Gastrocnemius medialis (tissue), 4 donors: ENCODE results near the gene PCED1B. TPM values are rescaled to one million over a fixed set of nuclear protein-coding genes. Genes with fewer than 3 reads are reported as not detected.

Experiments used
- ATAC-seq, 2 donors: fragments of 150-250 bp; one replicate each; pipeline ENCODE4 v1.9.1; 2016
- DNase-seq, 2 donors: peaks; one replicate each; pipeline ENCODE4 v3.0.0-alpha.2; 2019
- H3K27ac ChIP-seq, 4 donors: fragments of 200-600 bp; sonication (generic); 1 replicate in 1 of 4; 2 replicates in 3 of 4; pipeline ENCODE4 v1.5.1; 2016 to 2018; ENCODE audit warnings: mild to moderate bottlenecking in 2 of 4, moderate library complexity in 1 of 4
- H3K27me3 ChIP-seq, 3 donors: fragments of 200-600 bp; sonication (generic) in 2 of 3; 1 replicate in 1 of 3; 2 replicates in 2 of 3; pipeline versions ENCODE4 v1.5.1 to v1.6.0; 2016 to 2019; ENCODE audit warnings: mild to moderate bottlenecking in 1 of 3, moderate library complexity in 1 of 3
- H3K36me3 ChIP-seq, 2 donors: fragments of 200-600 bp; sonication (generic) in 1 of 2; one replicate each; pipeline ENCODE4 v1.5.1; 2017 to 2018
- H3K4me1 ChIP-seq, 2 donors: fragments of 200-600 bp; sonication (generic) in 1 of 2; one replicate each; pipeline ENCODE4 v1.5.1; 2016 to 2017; ENCODE audit warnings: mild to moderate bottlenecking in 2 of 2
- H3K4me3 ChIP-seq, 4 donors: fragments of 200-600 bp; sonication (generic) in 3 of 4; 1 replicate in 1 of 4; 2 replicates in 3 of 4; pipeline ENCODE4 v1.5.1; 2016 to 2019; ENCODE audit warnings: mild to moderate bottlenecking in 2 of 4
- H3K9me3 ChIP-seq, 3 donors: fragments of 200-600 bp; sonication (generic) in 2 of 3; 1 replicate in 1 of 3; 2 replicates in 2 of 3; pipeline ENCODE4 v1.5.1; 2016 to 2019
- POLR2A ChIP-seq, 2 donors: fragments of 450-650 bp; IDR thresholded peaks; one replicate each; pipeline ENCODE4 v1.6.1; 2017; ENCODE audit warnings: antibody characterized with exemption in 2 of 2, mild to moderate bottlenecking in 2 of 2, moderate library complexity in 2 of 2
- in situ Hi-C, 4 donors: fragments of 200-750 bp; cut with MboI; loops; one replicate each; pipeline versions ENCODE4 v1.15.0 to v1.8.0; 2017; ENCODE audit warnings: low sequenced_read_pairs in 4 of 4
- intact Hi-C: fragments of 100-400 bp; cut with DNase I; formaldehyde crosslinking; loops from one replicate; pipeline ENCODE4 v1.15.1; 2023; ENCODE audit warnings: low total_unique reads
- total RNA-seq, 4 donors: library from RNA; depleted of rRNA; stranded (reverse); fragments of >200 nt; gene quantifications; one replicate each; pipeline versions ENCODE4 v1.1.0 to v1.2.3, GENCODE V29; 2016
- TF ChIP-seq, protein P1 (sequence below), 5 experiments: fragments of 450-650 bp in 3 of 5; fragments of 200-600 bp in 2 of 5; sonication (generic) in 2 of 5; IDR thresholded peaks in 4 of 5; conservative IDR thresholded peaks in 1 of 5; 1 replicate in 4 of 5; 2 replicates in 1 of 5; pipeline ENCODE4 v1.5.1; 2016 to 2019; ENCODE audit warnings: antibody characterized with exemption in 5 of 5, mild to moderate bottlenecking in 3 of 5, moderate library complexity in 3 of 5

PCED1B gene
- total RNA-seq, 4 donors from 2014 or later = 0.36 to 0.55 (median 0.47) TPM; not detected in 1

DNA sequence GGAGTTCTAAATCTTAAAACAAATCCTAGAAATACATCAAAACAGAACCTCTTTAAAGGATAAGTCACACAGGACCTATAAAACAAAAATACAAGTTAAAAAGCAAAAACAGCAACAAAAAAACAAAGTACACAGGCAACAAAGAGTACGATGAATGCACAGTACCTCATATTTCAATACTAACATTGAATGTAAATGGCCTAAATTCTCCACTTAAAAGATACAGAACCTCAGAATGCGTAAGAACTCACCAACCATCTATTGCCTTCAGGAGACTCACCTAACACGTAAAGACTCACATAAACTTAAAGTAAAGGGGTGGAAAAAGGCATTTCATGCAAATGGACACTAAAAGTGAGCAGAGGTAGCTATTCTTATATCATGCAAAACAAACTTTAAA lies 172.5 kb downstream of the PCED1B start:
- DNase-seq (no peak), ATAC-seq (no peak)
- H3K4me3 ChIP-seq = no peak overlapping the region
- H3K9me3 ChIP-seq = no peaks in the 10 kb centered on the region
- no peaks in the 10 kb centered on the region for H3K27me3 ChIP-seq
- no peaks in the 10 kb centered on the region for H3K36me3 ChIP-seq
- TF ChIP-seq, protein P1, sequence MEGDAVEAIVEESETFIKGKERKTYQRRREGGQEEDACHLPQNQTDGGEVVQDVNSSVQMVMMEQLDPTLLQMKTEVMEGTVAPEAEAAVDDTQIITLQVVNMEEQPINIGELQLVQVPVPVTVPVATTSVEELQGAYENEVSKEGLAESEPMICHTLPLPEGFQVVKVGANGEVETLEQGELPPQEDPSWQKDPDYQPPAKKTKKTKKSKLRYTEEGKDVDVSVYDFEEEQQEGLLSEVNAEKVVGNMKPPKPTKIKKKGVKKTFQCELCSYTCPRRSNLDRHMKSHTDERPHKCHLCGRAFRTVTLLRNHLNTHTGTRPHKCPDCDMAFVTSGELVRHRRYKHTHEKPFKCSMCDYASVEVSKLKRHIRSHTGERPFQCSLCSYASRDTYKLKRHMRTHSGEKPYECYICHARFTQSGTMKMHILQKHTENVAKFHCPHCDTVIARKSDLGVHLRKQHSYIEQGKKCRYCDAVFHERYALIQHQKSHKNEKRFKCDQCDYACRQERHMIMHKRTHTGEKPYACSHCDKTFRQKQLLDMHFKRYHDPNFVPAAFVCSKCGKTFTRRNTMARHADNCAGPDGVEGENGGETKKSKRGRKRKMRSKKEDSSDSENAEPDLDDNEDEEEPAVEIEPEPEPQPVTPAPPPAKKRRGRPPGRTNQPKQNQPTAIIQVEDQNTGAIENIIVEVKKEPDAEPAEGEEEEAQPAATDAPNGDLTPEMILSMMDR (IDR thresholded peaks at IDR 0.05 in 4 of 5, conservative IDR thresholded peaks at IDR 0.05 in 1 of 5) = no peak
- no peak for TF ChIP-seq POLR2A (IDR thresholded peaks at IDR 0.05)
- intact Hi-C loops = no loop called here
- in situ Hi-C loops = no loop called here
- no peaks in the 10 kb centered on the region for H3K4me1 ChIP-seq
- no peak overlapping the region for H3K27ac ChIP-seq

DNA sequence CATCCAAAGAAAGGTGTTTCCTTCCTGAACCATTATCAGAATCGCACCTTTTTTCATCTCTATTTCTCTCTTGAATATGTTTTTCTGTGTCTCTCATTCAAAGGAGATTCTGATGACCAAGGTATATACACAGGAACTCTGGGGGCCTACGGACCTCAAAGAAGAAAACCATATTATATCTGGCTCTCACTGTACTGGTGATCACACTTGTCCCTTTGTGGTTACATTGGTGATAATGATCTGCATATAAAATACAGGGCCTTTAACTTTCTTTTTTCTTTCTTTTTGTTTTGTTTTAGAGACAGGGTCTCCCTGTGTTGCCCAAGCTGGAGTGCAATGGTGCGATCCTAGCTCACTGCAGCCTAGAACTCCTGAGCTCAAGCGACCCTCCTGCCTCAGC lies 185.5 kb downstream of the PCED1B start:
- intact Hi-C loops (no loop called here), in situ Hi-C loops (no loop called here)
- no peak for TF ChIP-seq POLR2A (IDR thresholded peaks at IDR 0.05)
- TF ChIP-seq, protein P1 (IDR thresholded peaks at IDR 0.05 in 4 of 5, conservative IDR thresholded peaks at IDR 0.05 in 1 of 5) = no peak
- no peak overlapping the region for H3K4me3 ChIP-seq
- no peaks in the 10 kb centered on the region for H3K9me3 ChIP-seq
- DNase-seq (no peak), ATAC-seq (no peak)
- H3K27me3 ChIP-seq = no peaks in the 10 kb centered on the region
- H3K27ac ChIP-seq = no peak overlapping the region
- no peaks in the 10 kb centered on the region for H3K36me3 ChIP-seq
- H3K4me1 ChIP-seq = no peaks in the 10 kb centered on the region

- TF ChIP-seq, protein P1 (IDR thresholded peaks at IDR 0.05 in 4 of 5, conservative IDR thresholded peaks at IDR 0.05 in 1 of 5) = no peak
- no peak for TF ChIP-seq POLR2A (IDR thresholded peaks at IDR 0.05)
- in situ Hi-C loops = no loop called here
Measured at GRCh38 chr12:47265391-47265790, 186.0 kb downstream of the PCED1B start.

DNA sequence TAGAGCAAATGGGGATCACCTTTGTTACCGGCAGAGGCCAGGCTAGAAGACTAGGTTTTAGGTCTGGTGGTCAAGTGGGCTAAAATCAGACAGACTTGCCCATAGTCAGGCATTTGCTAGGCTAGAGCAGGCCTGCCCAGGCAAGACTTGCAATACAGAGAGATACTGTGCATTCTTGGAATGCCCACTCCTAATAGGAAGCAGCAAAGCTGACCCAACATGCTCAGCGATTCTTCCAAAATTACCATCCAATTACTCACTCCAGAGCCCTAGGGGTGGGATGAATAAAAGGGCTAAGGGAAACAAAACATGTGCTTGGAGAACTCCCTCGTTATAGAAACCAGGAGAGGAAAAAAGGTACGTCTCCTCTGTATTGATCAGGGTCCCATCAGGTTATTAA lies 188.2 kb downstream of the PCED1B start:
- Histone ChIP-seq H3K27ac (no peak overlapping the region), H3K4me3 (no peak overlapping the region), H3K27me3 (no peaks in the 10 kb centered on the region), H3K36me3 (no peaks in the 10 kb centered on the region), H3K9me3 (no peaks in the 10 kb centered on the region), H3K4me1 (no peaks in the 10 kb centered on the region)
- intact Hi-C loops (no loop called here), in situ Hi-C loops (no loop called here)
- TF ChIP-seq POLR2A (IDR thresholded peaks at IDR 0.05) = no peak
- TF ChIP-seq, protein P1 (IDR thresholded peaks at IDR 0.05 in 4 of 5, conservative IDR thresholded peaks at IDR 0.05 in 1 of 5) = no peak
- ATAC-seq (no peak), DNase-seq (no peak)

More at GRCh38 chr12:47265391-47265790, 186.0 kb downstream of the PCED1B start:
- no peaks in the 10 kb centered on the region for H3K27me3 ChIP-seq
- no peaks in the 10 kb centered on the region for H3K9me3 ChIP-seq
- no peaks in the 10 kb centered on the region for H3K4me1 ChIP-seq
- no peaks in the 10 kb centered on the region for H3K36me3 ChIP-seq
- DNase-seq (no peak), ATAC-seq (no peak)
- no peak overlapping the region for H3K27ac ChIP-seq
- intact Hi-C loops = no loop called here
- no peak overlapping the region for H3K4me3 ChIP-seq
